HepG2 (cell line): Measurements from ENCODE around the gene UCMA. TPM values are rescaled to one million over a fixed set of nuclear protein-coding genes. Genes with fewer than 3 reads are reported as not detected.

Source experiments
- AGO2 ChIP-seq: fragments of 200-400 bp; formaldehyde crosslinking; optimal IDR thresholded peaks from 2 replicates; pipeline ENCODE3; 2017; ENCODE audit warnings: mild to moderate bottlenecking, low read depth, low read length, moderate library complexity
- ARID5B ChIP-seq: IDR thresholded peaks from 2 replicates; pipeline ENCODE4 v1.4.0; 2020; ENCODE audit warnings: mild to moderate bottlenecking, missing genetic modification reagents
- ERF ChIP-seq: IDR thresholded peaks from 2 replicates; pipeline ENCODE4 v1.6.1; 2018; ENCODE audit warnings: missing biosample characterization, missing genetic modification reagents
- FOXJ3 ChIP-seq: sonication (generic); formaldehyde crosslinking; IDR thresholded peaks from 2 replicates; pipeline ENCODE4 v1.4.0; 2020; ENCODE audit warnings: missing genetic modification reagents, mild to moderate bottlenecking, borderline replicate concordance
- FOXM1 ChIP-seq: sonication (generic); formaldehyde crosslinking; IDR thresholded peaks from 2 replicates; pipeline ENCODE4 v1.5.0; 2020; ENCODE audit warnings: missing genetic modification reagents
- GMEB1 ChIP-seq: sonication (generic); formaldehyde crosslinking; IDR thresholded peaks from 2 replicates; pipeline ENCODE4 v1.5.1; 2020; ENCODE audit warnings: missing genetic modification reagents, mild to moderate bottlenecking, borderline replicate concordance
- HDAC2 ChIP-seq: sonication (generic); formaldehyde crosslinking; IDR thresholded peaks from 2 replicates; pipeline ENCODE4 v1.4.0; 2020; ENCODE audit warnings: missing genetic modification reagents
- HOXA3 ChIP-seq: sonication (generic); formaldehyde crosslinking; IDR thresholded peaks from 2 replicates; pipeline ENCODE4 v1.5.0; 2020; ENCODE audit warnings: missing genetic modification reagents
- MED1 ChIP-seq: sonication (generic); formaldehyde crosslinking; IDR thresholded peaks from 2 replicates; pipeline ENCODE4 v1.4.0; 2020; ENCODE audit warnings: missing genetic modification reagents
- NR2F1 ChIP-seq, 2 experiments: fragments of 450-650 bp in 1 of 2; formaldehyde crosslinking in 1 of 2; IDR thresholded peaks; 2 replicates each; pipeline versions ENCODE4 v1.5.0 to v1.6.1; 2016 to 2020; ENCODE audit warnings: mild to moderate bottlenecking in 1 of 2, missing compliant biosample characterization in 1 of 2, missing genetic modification reagents in 1 of 2, moderate library complexity in 1 of 2
- NR2F6 ChIP-seq, 2 experiments: IDR thresholded peaks; 2 replicates each; pipeline ENCODE4 v1.6.1; 2016; ENCODE audit warnings: antibody characterized with exemption in 1 of 2, mild to moderate bottlenecking in 1 of 2
- SAFB2 ChIP-seq: sonication (generic); formaldehyde crosslinking; IDR thresholded peaks from 2 replicates; pipeline ENCODE4 v1.5.1; 2020; ENCODE audit warnings: missing genetic modification reagents, low read depth, mild to moderate bottlenecking, borderline replicate concordance
- SALL1 ChIP-seq: sonication (generic); formaldehyde crosslinking; IDR thresholded peaks from 2 replicates; pipeline ENCODE4 v1.8.0; 2022; ENCODE audit warnings: mild to moderate bottlenecking, missing genetic modification reagents
- ZBTB40 ChIP-seq, 2 experiments: fragments of 450-650 bp in 1 of 2; sonication (generic) in 1 of 2; formaldehyde crosslinking in 1 of 2; IDR thresholded peaks; 2 replicates each; pipeline versions ENCODE4 v1.6.1 to v1.8.0; 2016 to 2022; ENCODE audit warnings: antibody characterized with exemption in 1 of 2, mild to moderate bottlenecking in 1 of 2, missing genetic modification reagents in 1 of 2
- ZNF274 ChIP-seq: sonication (generic); formaldehyde crosslinking; IDR thresholded peaks from 2 replicates; pipeline ENCODE4 v1.5.1; 2020; ENCODE audit warnings: mild to moderate bottlenecking, missing genetic modification reagents
- polyA plus RNA-seq, 8 experiments: library from polyadenylated mRNA; depleted of rRNA in 3 of 8; stranded (reverse) in 7 of 8; unstranded in 1 of 8; fragments of >200 nt; fragmentation: Illumina TruSeq in 4 of 8; extraction: Trizol in 4 of 8; gene quantifications; 2 replicates each; pipeline versions ENCODE4 v1.2.1 to v1.2.3, GENCODE V29; 2011 to 2016; ENCODE audit warnings: low read depth in 4 of 8, missing spikeins in 1 of 8, mixed read lengths in 1 of 8; ENCODE audit not compliant: insufficient read depth in 1 of 8
- total RNA-seq, 5 experiments: library from RNA; depleted of rRNA; stranded (reverse); fragments of >200 nt; fragmentation: Illumina TruSeq; extraction: Trizol; gene quantifications; 2 replicates each; pipeline ENCODE4 v1.2.3, GENCODE V29; 2016; ENCODE audit warnings: low read depth in 1 of 5

The UCMA gene
- total and polyA plus RNA-seq, 2 of the 13 experiments (the other 11 are each of a cell fraction or from before 2014, with no cell fraction given): not detected

GRCh38 chr10:13173616-13174015 lies 60.6 kb downstream of the UCMA start (continued):
- TF ChIP-seq FOXJ3 (CRISPR knock-in tag): peak; percentile 41; the same call in 1 of the 2 replicates
- peak; percentile 84 for TF ChIP-seq SALL1
- TF ChIP-seq NR2F1 (CRISPR knock-in tag; IDR thresholded peaks at IDR 0.05): peak in 1 of 2 experiments; percentile 51; a peak in 2 of 4 replicates
- no peak for TF ChIP-seq ZBTB40 (IDR thresholded peaks at IDR 0.05)
- TF ChIP-seq ZBTB40 (CRISPR knock-in tag; IDR thresholded peaks at IDR 0.05): no peak
- TF ChIP-seq GMEB1 (CRISPR knock-in tag): peak; percentile 40; the same call in 1 of the 2 replicates
- no peak for TF ChIP-seq SAFB2 (CRISPR knock-in tag)
- TF ChIP-seq ERF (CRISPR knock-in tag): no peak
- no peak for TF ChIP-seq AGO2
- 0 out of 2 replicates have a peak, but pooled peaks have one; percentile 29 for TF ChIP-seq HOXA3 (CRISPR knock-in tag)
- TF ChIP-seq FOXM1 (CRISPR knock-in tag): no peak
- peak; percentile 37 for TF ChIP-seq ARID5B
- no peak for TF ChIP-seq ZNF274 (CRISPR knock-in tag)
- TF ChIP-seq NR2F6 (IDR thresholded peaks at IDR 0.05): peak; percentile 81
- TF ChIP-seq NR2F6 (CRISPR knock-in tag; IDR thresholded peaks at IDR 0.05): peak; percentile 58; the same call in 1 of the 2 replicates
- TF ChIP-seq MED1 (CRISPR knock-in tag): peak; percentile 54
- TF ChIP-seq HDAC2 (CRISPR knock-in tag): peak; percentile 31; the same call in 1 of the 2 replicates
